ENCODE results near the gene ENPP6. TPM values are rescaled to one million over a fixed set of nuclear protein-coding genes. Genes with fewer than 3 reads are reported as not detected.
A peak's percentile ranks its signal among the peaks of the same experiment; 100 is the strongest.
"Not testable (repeated sequence)": the region's sequence is repeated elsewhere in the genome, so short reads cannot be mapped to it uniquely, and the experiment has no call there.

Gene ENPP6
- total and polyA plus RNA-seq, 4 experiments from 2014 or later: not detected

- no peaks in the 10 kb centered on the region for H3K27me3 ChIP-seq (ENCODE audit: insufficient read depth, low read length)
- ChIA-PET POLR2A (ENCODE audit: partially characterized antibody) (no interaction called here), CTCF (ENCODE audit: partially characterized antibody) (no interaction called here)
- Mint-ChIP-seq H3K27me3 (peaks cover 6 to 9% of the 10 kb centered on the region in 2 donors), H3K36me3 (no peaks in the 10 kb centered on the region), H3K4me3 (no peak overlapping the region), H3K27ac (no peak overlapping the region), H3K9me3 (peaks cover 0 to 3% (median 0%) of the 10 kb centered on the region in 8 donors), H3K4me1 (no peaks in the 10 kb centered on the region)
- H3K4me3 ChIP-seq (ENCODE audit: low read length in 2 of 2): no peak overlapping the region
- no peaks in the 10 kb centered on the region for H3K36me3 ChIP-seq (ENCODE audit: insufficient read depth, low read length)
- no peak for DNase-seq
- H3K27ac ChIP-seq (ENCODE audit: low read depth, low read length): no peak overlapping the region
- intact Hi-C loops (cut with micrococcal nuclease): no loop called here
- H3K4me1 ChIP-seq (ENCODE audit: insufficient read depth, low read length): no peaks in the 10 kb centered on the region
- no peaks in the 10 kb centered on the region for H3K9me3 ChIP-seq (ENCODE audit: control insufficient read depth in 1 of 2, low read length in 2 of 2)
Measured at GRCh38 chr4:184058026-184058425, 159.6 kb downstream of the ENPP6 start.

GRCh38 chr4:184056877-184057276, 160.8 kb downstream of the ENPP6 start:
- Mint-ChIP-seq H3K27me3 (peaks cover 6 to 10% of the 10 kb centered on the region in 2 donors), H3K4me1 (no peaks in the 10 kb centered on the region), H3K36me3 (no peaks in the 10 kb centered on the region), H3K27ac (no peak overlapping the region), H3K9me3 (peaks cover 0 to 4% (median 0%) of the 10 kb centered on the region in 8 donors), H3K4me3 (no peak overlapping the region)
- H3K4me3 ChIP-seq (ENCODE audit: low read length in 2 of 2): no peak overlapping the region
- no peak overlapping the region for H3K27ac ChIP-seq (ENCODE audit: low read depth, low read length)
- ChIA-PET CTCF (ENCODE audit: partially characterized antibody) (no interaction called here), POLR2A (ENCODE audit: partially characterized antibody) (no interaction called here)
- H3K9me3 ChIP-seq (ENCODE audit: control insufficient read depth in 1 of 2, low read length in 2 of 2): no peaks in the 10 kb centered on the region
- H3K36me3 ChIP-seq (ENCODE audit: insufficient read depth, low read length): no peaks in the 10 kb centered on the region
- no peak for DNase-seq
- H3K4me1 ChIP-seq (ENCODE audit: insufficient read depth, low read length): no peaks in the 10 kb centered on the region
- intact Hi-C loops (cut with micrococcal nuclease): no loop called here
- no peaks in the 10 kb centered on the region for H3K27me3 ChIP-seq (ENCODE audit: insufficient read depth, low read length)

GRCh38 chr4:184053434-184053833, 164.2 kb downstream of the ENPP6 start:
- Histone ChIP-seq H3K27me3 (ENCODE audit: insufficient read depth, low read length) (no peaks in the 10 kb centered on the region), H3K4me3 (ENCODE audit: low read length in 2 of 2) (no peak overlapping the region), H3K27ac (ENCODE audit: low read depth, low read length) (no peak overlapping the region), H3K36me3 (ENCODE audit: insufficient read depth, low read length) (no peaks in the 10 kb centered on the region), H3K4me1 (ENCODE audit: insufficient read depth, low read length) (no peaks in the 10 kb centered on the region), H3K9me3 (ENCODE audit: control insufficient read depth in 1 of 2, low read length in 2 of 2) (no peaks in the 10 kb centered on the region)
- Mint-ChIP-seq H3K9me3 (peaks cover 0 to 15% (median 5%) of the 10 kb centered on the region in 8 donors), H3K27ac (no peak overlapping the region), H3K36me3 (no peaks in the 10 kb centered on the region), H3K4me3 (no peak overlapping the region), H3K4me1 (no peaks in the 10 kb centered on the region), H3K27me3 (peaks cover 12 to 16% of the 10 kb centered on the region in 2 donors)
- POLR2A ChIA-PET (ENCODE audit: partially characterized antibody): no interaction called here
- intact Hi-C loops (cut with micrococcal nuclease): no loop called here
- CTCF ChIA-PET (ENCODE audit: partially characterized antibody): no interaction called here
- DNase-seq: no peak

- intact Hi-C loops (cut with micrococcal nuclease): no loop called here
- H3K9me3 Mint-ChIP-seq: peaks cover 0 to 15% (median 7%) of the 10 kb centered on the region in 8 donors
- H3K9me3 ChIP-seq (ENCODE audit: control insufficient read depth in 1 of 2, low read length in 2 of 2): no peaks in the 10 kb centered on the region
- POLR2A ChIA-PET (ENCODE audit: partially characterized antibody): no interaction called here
- H3K36me3 ChIP-seq (ENCODE audit: insufficient read depth, low read length): no peaks in the 10 kb centered on the region
- CTCF ChIA-PET (ENCODE audit: partially characterized antibody): no interaction called here
- no peaks in the 10 kb centered on the region for H3K4me1 Mint-ChIP-seq
- H3K4me1 ChIP-seq (ENCODE audit: insufficient read depth, low read length): no peaks in the 10 kb centered on the region
- DNase-seq: no peak
- no peak overlapping the region for H3K27ac ChIP-seq (ENCODE audit: low read depth, low read length)
- no peaks in the 10 kb centered on the region for H3K36me3 Mint-ChIP-seq
- H3K27me3 ChIP-seq (ENCODE audit: insufficient read depth, low read length): no peaks in the 10 kb centered on the region
- H3K27me3 Mint-ChIP-seq: peaks cover 15 to 16% of the 10 kb centered on the region in 2 donors
- no peak overlapping the region for H3K4me3 Mint-ChIP-seq
- H3K27ac Mint-ChIP-seq: no peak overlapping the region
- no peak overlapping the region for H3K4me3 ChIP-seq (ENCODE audit: low read length in 2 of 2)
Measured at GRCh38 chr4:184052616-184053015, 165.1 kb downstream of the ENPP6 start.

GRCh38 chr4:184051262-184051661, 166.4 kb downstream of the ENPP6 start:
- POLR2A ChIA-PET (ENCODE audit: partially characterized antibody); H3K4me1 ChIP-seq (ENCODE audit: insufficient read depth, low read length); DNase-seq; H3K4me3 Mint-ChIP-seq; H3K9me3 ChIP-seq (ENCODE audit: control insufficient read depth in 1 of 2, low read length in 2 of 2); H3K27ac Mint-ChIP-seq; H3K27ac ChIP-seq (ENCODE audit: low read depth, low read length); H3K36me3 ChIP-seq (ENCODE audit: insufficient read depth, low read length); CTCF ChIA-PET (ENCODE audit: partially characterized antibody); H3K36me3 Mint-ChIP-seq; H3K4me1 Mint-ChIP-seq; intact Hi-C loops (cut with micrococcal nuclease); H3K4me3 ChIP-seq (ENCODE audit: low read length in 2 of 2); H3K27me3 ChIP-seq (ENCODE audit: insufficient read depth, low read length): not testable (repeated sequence)
- peaks cover 15 to 16% of the 10 kb centered on the region in 2 donors for H3K27me3 Mint-ChIP-seq
- peaks cover 0 to 26% (median 18%) of the 10 kb centered on the region in 8 donors for H3K9me3 Mint-ChIP-seq

GRCh38 chr4:184046148-184046547, 171.5 kb downstream of the ENPP6 start:
- POLR2A ChIA-PET (ENCODE audit: partially characterized antibody): no interaction called here
- DNase-seq: no peak
- no peaks in the 10 kb centered on the region for H3K4me1 ChIP-seq (ENCODE audit: insufficient read depth, low read length)
- intact Hi-C loops (cut with micrococcal nuclease): no loop called here
- H3K36me3 ChIP-seq (ENCODE audit: insufficient read depth, low read length): no peaks in the 10 kb centered on the region
- H3K9me3 ChIP-seq (ENCODE audit: control insufficient read depth in 1 of 2, low read length in 2 of 2): no peaks in the 10 kb centered on the region
- Mint-ChIP-seq H3K4me3 (no peak overlapping the region), H3K9me3 (peaks cover 0 to 24% (median 22%) of the 10 kb centered on the region in 8 donors), H3K36me3 (no peaks in the 10 kb centered on the region), H3K27me3 (peaks cover 14% of the 10 kb centered on the region in 2 donors), H3K4me1 (no peaks in the 10 kb centered on the region), H3K27ac (no peak overlapping the region)
- no peak overlapping the region for H3K4me3 ChIP-seq (ENCODE audit: low read length in 2 of 2)
- H3K27ac ChIP-seq (ENCODE audit: low read depth, low read length): no peak overlapping the region
- H3K27me3 ChIP-seq (ENCODE audit: insufficient read depth, low read length): no peaks in the 10 kb centered on the region
- CTCF ChIA-PET (ENCODE audit: partially characterized antibody): no interaction called here

GRCh38 chr4:184041156-184041555, 176.5 kb downstream of the ENPP6 start:
- peaks cover 19 to 27% of the 10 kb centered on the region in 2 donors for H3K27me3 Mint-ChIP-seq
- H3K36me3 ChIP-seq (ENCODE audit: insufficient read depth, low read length): no peaks in the 10 kb centered on the region
- DNase-seq: no peak
- no peak overlapping the region for H3K27ac Mint-ChIP-seq
- ChIA-PET CTCF (ENCODE audit: partially characterized antibody) (no interaction called here), POLR2A (ENCODE audit: partially characterized antibody) (no interaction called here)
- no peaks in the 10 kb centered on the region for H3K4me1 ChIP-seq (ENCODE audit: insufficient read depth, low read length)
- no peaks in the 10 kb centered on the region for H3K9me3 ChIP-seq (ENCODE audit: control insufficient read depth in 1 of 2, low read length in 2 of 2)
- H3K9me3 Mint-ChIP-seq: peaks cover 0 to 8% (median 6%) of the 10 kb centered on the region in 8 donors
- intact Hi-C loops (cut with micrococcal nuclease): no loop called here
- H3K27me3 ChIP-seq (ENCODE audit: insufficient read depth, low read length): no peaks in the 10 kb centered on the region
- H3K4me3 Mint-ChIP-seq: no peak overlapping the region
- no peak overlapping the region for H3K4me3 ChIP-seq (ENCODE audit: low read length in 2 of 2)
- H3K36me3 Mint-ChIP-seq: no peaks in the 10 kb centered on the region
- H3K27ac ChIP-seq (ENCODE audit: low read depth, low read length): no peak overlapping the region
- peaks cover 0 to 15% (median 6%) of the 10 kb centered on the region in 4 donors for H3K4me1 Mint-ChIP-seq

GRCh38 chr4:184039963-184040383, 177.7 kb downstream of the ENPP6 start:
- no peak overlapping the region for H3K27ac ChIP-seq (ENCODE audit: low read depth, low read length)
- Mint-ChIP-seq H3K27ac (no peak overlapping the region), H3K4me3 (peak overlapping the region in 2 of 8 donors; percentile 36 to 51), H3K9me3 (peaks cover 0 to 1% (median 0%) of the 10 kb centered on the region in 8 donors), H3K4me1 (peaks cover 0 to 15% (median 6%) of the 10 kb centered on the region in 4 donors), H3K36me3 (no peaks in the 10 kb centered on the region), H3K27me3 (peaks cover 21 to 25% of the 10 kb centered on the region in 2 donors)
- no peaks in the 10 kb centered on the region for H3K9me3 ChIP-seq (ENCODE audit: control insufficient read depth in 1 of 2, low read length in 2 of 2)
- intact Hi-C loops (cut with micrococcal nuclease): no loop called here
- ChIA-PET CTCF (ENCODE audit: partially characterized antibody) (no interaction called here), POLR2A (ENCODE audit: partially characterized antibody) (interaction anchor here (1.3 kb wide), 1 partner anchor 11 kb away, joined by 3 read pairs; no protein-coding TSS in a partner anchor)
- no peaks in the 10 kb centered on the region for H3K36me3 ChIP-seq (ENCODE audit: insufficient read depth, low read length)
- H3K27me3 ChIP-seq (ENCODE audit: insufficient read depth, low read length): no peaks in the 10 kb centered on the region
- no peak for DNase-seq
- no peaks in the 10 kb centered on the region for H3K4me1 ChIP-seq (ENCODE audit: insufficient read depth, low read length)
- no peak overlapping the region for H3K4me3 ChIP-seq (ENCODE audit: low read length in 2 of 2)

Data from CD4-positive, alpha-beta memory T cell (primary cell).